DOHH2 (cell line): ENCODE data around the gene LRIG3.
"Not testable (repeated sequence)": the region's sequence is repeated elsewhere in the genome, so short reads cannot be mapped to it uniquely, and the experiment has no call there.

Experiments
- H3F3A ChIP-seq: fragments of 200-600 bp; sonication (generic), shearing (Covaris generic); 2 replicates; pipeline ENCODE4 v1.6.0; 2016; ENCODE audit warnings: antibody characterized with exemption, mild to moderate bottlenecking; ENCODE audit not compliant: control insufficient read depth, insufficient read depth
- H3K27ac ChIP-seq: fragments of 200-600 bp; sonication (generic); 2 replicates; pipeline ENCODE4 v1.5.1; 2014; ENCODE audit warnings: low read depth, mild to moderate bottlenecking, low read length, moderate library complexity
- H3K27me3 ChIP-seq: fragments of 200-600 bp; sonication (generic); 2 replicates; pipeline ENCODE4 v1.6.1; 2014; ENCODE audit warnings: mild to moderate bottlenecking, low read length, mixed read lengths; ENCODE audit not compliant: control insufficient read depth
- H3K36me3 ChIP-seq: fragments of 200-600 bp; sonication (generic); 2 replicates; pipeline ENCODE4 v1.6.1; 2014; ENCODE audit warnings: mild to moderate bottlenecking, low read length, moderate library complexity, mixed read lengths; ENCODE audit not compliant: control insufficient read depth
- H3K4me1 ChIP-seq: fragments of 200-600 bp; sonication (generic); 2 replicates; pipeline ENCODE4 v1.6.1; 2014; ENCODE audit warnings: mild to moderate bottlenecking, low read length, mixed read lengths; ENCODE audit not compliant: control insufficient read depth
- H3K4me2 ChIP-seq: fragments of 200-600 bp; sonication (generic); 2 replicates; pipeline ENCODE4 v1.6.0; 2014; ENCODE audit warnings: mild to moderate bottlenecking, low read length, moderate library complexity
- H3K4me3 ChIP-seq: fragments of 200-600 bp; sonication (generic); 2 replicates; pipeline ENCODE4 v1.5.1; 2014; ENCODE audit warnings: mild to moderate bottlenecking, low read length, mixed read lengths
- H3K79me2 ChIP-seq: fragments of 200-600 bp; sonication (generic); 2 replicates; pipeline ENCODE4 v1.6.1; 2014; ENCODE audit warnings: mild to moderate bottlenecking, low read length, mixed read lengths; ENCODE audit not compliant: control insufficient read depth
- H3K9me2 ChIP-seq: fragments of 200-600 bp; sonication (generic); replicated peaks from 2 replicates; pipeline ENCODE4 v1.6.1; 2014; ENCODE audit warnings: mild to moderate bottlenecking, low read length, mixed read lengths; ENCODE audit not compliant: control insufficient read depth
- H3K9me3 ChIP-seq: fragments of 200-600 bp; sonication (generic); 2 replicates; pipeline ENCODE4 v1.6.1; 2014; ENCODE audit warnings: antibody characterized with exemption, low read length, mixed read lengths; ENCODE audit not compliant: control insufficient read depth, insufficient read depth
- H4K20me1 ChIP-seq: fragments of 200-600 bp; sonication (generic); 2 replicates; pipeline ENCODE4 v1.6.0; 2014; ENCODE audit warnings: low read depth, mild to moderate bottlenecking, antibody characterized with exemption, low read length, moderate library complexity; ENCODE audit not compliant: control insufficient read depth, insufficient read depth
- EZH2phosphoT487 ChIP-seq: fragments of 200-600 bp; sonication (generic); IDR thresholded peaks from 2 replicates; pipeline ENCODE4 v1.6.1; 2017; ENCODE audit warnings: borderline replicate concordance, mild to moderate bottlenecking, antibody characterized with exemption, low read length, moderate library complexity, mixed read lengths
- TF ChIP-seq, protein P1 (sequence below): fragments of 200-600 bp; sonication (generic); IDR thresholded peaks from one replicate; pipeline ENCODE4 v1.5.1; 2014; ENCODE audit warnings: antibody characterized with exemption, mild to moderate bottlenecking, low read depth, low read length; ENCODE audit not compliant: poor library complexity, severe bottlenecking

The LRIG3 gene

DNA sequence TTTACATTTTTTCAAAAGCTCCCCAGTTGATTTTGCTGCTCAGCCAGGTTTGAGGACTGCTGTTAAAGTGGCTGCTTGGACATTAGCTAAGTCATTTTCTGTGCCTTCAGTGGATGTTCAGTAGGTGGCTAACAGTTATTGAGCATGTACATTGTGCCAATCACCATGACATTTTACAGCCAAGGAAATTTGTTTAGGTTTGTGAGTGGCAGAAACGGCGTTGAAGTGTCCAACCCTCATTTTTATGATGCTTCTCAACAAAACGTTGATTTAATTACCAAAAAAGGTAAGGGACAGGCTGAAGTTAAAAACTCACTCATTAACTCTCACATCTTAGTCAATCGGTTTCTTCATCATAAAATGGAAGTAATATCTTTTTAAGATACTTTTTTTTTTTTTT, 37.0 kb upstream of the LRIG3 start:
- Histone ChIP-seq H3K79me2 (no peaks in the 10 kb centered on the region), H3K4me3 (no peak overlapping the region), H3K4me1 (no peaks in the 10 kb centered on the region), H3K4me2 (no peak overlapping the region), H3K27ac (no peak overlapping the region), H3K36me3 (no peaks in the 10 kb centered on the region), H3K9me3 (no peaks in the 10 kb centered on the region), H3F3A (no peaks in the 10 kb centered on the region), H3K9me2 (no peaks in the 10 kb centered on the region; the same call in 1 of the 2 replicates), H3K27me3 (no peaks in the 10 kb centered on the region), H4K20me1 (no peaks in the 10 kb centered on the region)
- no peak for TF ChIP-seq EZH2phosphoT487
- TF ChIP-seq, protein P1, sequence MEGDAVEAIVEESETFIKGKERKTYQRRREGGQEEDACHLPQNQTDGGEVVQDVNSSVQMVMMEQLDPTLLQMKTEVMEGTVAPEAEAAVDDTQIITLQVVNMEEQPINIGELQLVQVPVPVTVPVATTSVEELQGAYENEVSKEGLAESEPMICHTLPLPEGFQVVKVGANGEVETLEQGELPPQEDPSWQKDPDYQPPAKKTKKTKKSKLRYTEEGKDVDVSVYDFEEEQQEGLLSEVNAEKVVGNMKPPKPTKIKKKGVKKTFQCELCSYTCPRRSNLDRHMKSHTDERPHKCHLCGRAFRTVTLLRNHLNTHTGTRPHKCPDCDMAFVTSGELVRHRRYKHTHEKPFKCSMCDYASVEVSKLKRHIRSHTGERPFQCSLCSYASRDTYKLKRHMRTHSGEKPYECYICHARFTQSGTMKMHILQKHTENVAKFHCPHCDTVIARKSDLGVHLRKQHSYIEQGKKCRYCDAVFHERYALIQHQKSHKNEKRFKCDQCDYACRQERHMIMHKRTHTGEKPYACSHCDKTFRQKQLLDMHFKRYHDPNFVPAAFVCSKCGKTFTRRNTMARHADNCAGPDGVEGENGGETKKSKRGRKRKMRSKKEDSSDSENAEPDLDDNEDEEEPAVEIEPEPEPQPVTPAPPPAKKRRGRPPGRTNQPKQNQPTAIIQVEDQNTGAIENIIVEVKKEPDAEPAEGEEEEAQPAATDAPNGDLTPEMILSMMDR, result no peak

DNA sequence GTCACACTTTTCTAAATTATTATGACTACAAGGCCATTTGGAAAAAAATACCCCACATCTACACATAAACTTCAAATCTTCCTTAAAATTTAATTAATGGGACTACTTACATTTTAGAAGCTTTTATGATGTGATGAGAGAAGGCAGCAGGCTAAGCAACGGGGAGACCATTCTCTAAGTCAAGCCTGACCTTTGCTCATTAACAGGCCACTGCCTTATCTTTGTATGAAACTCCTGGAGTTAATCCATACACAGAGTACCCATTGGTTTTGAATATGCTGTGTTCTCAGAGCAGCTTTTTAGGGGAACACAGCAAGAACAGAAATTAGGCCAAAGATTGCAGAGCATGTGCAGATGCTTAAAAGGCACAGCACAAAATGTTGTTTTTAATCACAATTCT, 35.5 kb upstream of the LRIG3 start:
- H3K4me3 ChIP-seq, result no peak overlapping the region
- TF ChIP-seq, protein P1, result no peak
- TF ChIP-seq EZH2phosphoT487, result no peak
- no peak overlapping the region for H3K27ac ChIP-seq
- no peaks in the 10 kb centered on the region; the same call in 1 of the 2 replicates for H3K9me2 ChIP-seq
- H3K4me2 ChIP-seq, result no peak overlapping the region
- H3K4me1 ChIP-seq, result no peaks in the 10 kb centered on the region
- H3K79me2 ChIP-seq, result no peaks in the 10 kb centered on the region
- no peaks in the 10 kb centered on the region for H3K9me3 ChIP-seq
- no peaks in the 10 kb centered on the region for H3K36me3 ChIP-seq
- no peaks in the 10 kb centered on the region for H4K20me1 ChIP-seq
- no peaks in the 10 kb centered on the region for H3K27me3 ChIP-seq
- no peaks in the 10 kb centered on the region for H3F3A ChIP-seq

DNA sequence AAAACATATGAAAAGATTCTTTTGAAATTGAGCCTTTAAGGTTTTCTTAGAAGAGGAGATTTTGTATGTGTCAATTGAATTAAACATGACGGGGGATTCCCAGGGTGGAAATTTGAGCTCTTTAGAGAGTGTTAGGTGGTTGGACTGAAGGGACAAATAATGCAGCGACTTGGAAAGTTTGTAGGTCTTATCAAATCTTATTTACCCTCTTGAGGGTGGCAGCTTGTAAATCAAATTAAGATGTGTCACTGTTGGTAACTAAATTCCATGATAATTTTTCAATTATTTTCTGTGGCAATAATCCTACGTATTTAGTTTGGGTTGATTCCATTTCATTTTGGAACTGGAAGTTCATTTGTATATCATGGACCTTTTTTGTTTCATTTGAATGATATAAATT, 33.7 kb upstream of the LRIG3 start:
- TF ChIP-seq, protein P1, result no peak
- TF ChIP-seq EZH2phosphoT487, result no peak
- Histone ChIP-seq H3F3A (no peaks in the 10 kb centered on the region), H3K4me1 (no peaks in the 10 kb centered on the region), H3K4me3 (no peak overlapping the region), H4K20me1 (no peaks in the 10 kb centered on the region), H3K9me3 (no peaks in the 10 kb centered on the region), H3K4me2 (no peak overlapping the region), H3K27ac (no peak overlapping the region), H3K36me3 (no peaks in the 10 kb centered on the region), H3K79me2 (no peaks in the 10 kb centered on the region), H3K9me2 (no peaks in the 10 kb centered on the region; the same call in 1 of the 2 replicates), H3K27me3 (no peaks in the 10 kb centered on the region)

DNA sequence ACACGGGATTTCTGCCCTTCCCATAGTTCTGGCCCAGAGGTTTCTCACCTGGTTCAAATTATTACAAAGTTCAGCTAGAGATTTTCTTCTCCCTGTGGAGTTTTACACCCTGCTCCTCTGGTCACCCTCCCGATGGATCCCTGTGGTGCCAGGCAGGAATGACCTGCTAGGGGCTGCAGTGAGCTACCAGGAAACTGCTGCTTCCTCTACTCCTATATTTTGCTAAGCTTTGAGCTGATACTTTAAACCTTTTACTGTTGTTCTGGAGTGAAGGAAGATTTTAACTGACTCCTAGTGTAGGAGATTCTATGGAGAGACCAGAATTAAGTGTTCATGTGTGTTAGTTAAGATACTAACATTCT, 30.4 kb upstream of the LRIG3 start:
- Histone ChIP-seq H3K4me3 (no peak overlapping the region), H3F3A (no peaks in the 10 kb centered on the region), H3K9me3 (no peaks in the 10 kb centered on the region), H3K4me1 (no peaks in the 10 kb centered on the region), H3K9me2 (no peaks in the 10 kb centered on the region), H3K27me3 (no peaks in the 10 kb centered on the region), H3K27ac (no peak overlapping the region), H4K20me1 (no peaks in the 10 kb centered on the region), H3K36me3 (no peaks in the 10 kb centered on the region), H3K79me2 (no peaks in the 10 kb centered on the region), H3K4me2 (no peak overlapping the region)
- TF ChIP-seq, protein P1, result no peak
- no peak for TF ChIP-seq EZH2phosphoT487

DNA sequence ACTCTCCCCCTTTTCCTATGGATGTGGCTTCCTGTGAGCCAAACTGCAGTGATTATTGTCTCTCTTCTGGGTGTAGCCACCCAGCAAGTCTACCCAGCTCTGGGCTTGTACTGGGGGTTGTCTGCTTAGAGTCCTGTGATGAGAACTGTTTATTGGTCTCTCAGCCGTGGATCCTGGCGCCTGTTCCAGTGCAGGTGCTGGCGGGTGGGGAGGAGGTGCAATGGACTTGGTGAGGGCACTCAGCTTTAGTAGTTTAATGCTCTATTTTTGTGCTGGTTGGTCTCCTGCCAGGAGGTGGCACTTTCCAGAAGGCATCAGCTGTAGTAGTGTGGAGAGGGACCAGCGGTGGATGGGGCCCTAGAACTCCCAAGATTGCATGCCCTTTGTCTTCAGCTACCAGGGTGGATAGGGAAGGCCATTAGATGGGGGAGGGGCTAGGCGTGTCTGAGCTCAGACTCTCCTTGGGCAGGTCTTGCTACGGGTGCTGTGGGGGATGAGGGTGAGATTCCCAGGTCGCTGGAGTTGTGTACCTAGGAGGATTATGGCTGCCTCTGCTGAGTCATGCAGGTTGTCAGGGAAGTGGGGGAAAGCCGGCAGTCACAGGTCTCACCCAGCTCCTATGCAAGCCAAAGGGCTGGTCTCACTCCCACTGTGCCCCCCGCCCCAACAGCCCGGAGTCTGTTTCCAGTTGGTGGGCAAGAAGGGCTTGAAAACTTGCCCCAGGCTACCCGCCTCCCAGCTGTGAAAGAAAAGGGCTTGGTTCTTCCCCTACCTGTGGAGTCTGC, 29.8 kb upstream of the LRIG3 start:
- H4K20me1 ChIP-seq, H3K27me3 ChIP-seq, H3K9me3 ChIP-seq, H3K79me2 ChIP-seq, H3K4me1 ChIP-seq, H3K9me2 ChIP-seq, H3K36me3 ChIP-seq, H3K27ac ChIP-seq, H3K4me3 ChIP-seq, H3K4me2 ChIP-seq, H3F3A ChIP-seq: not testable (repeated sequence)
